ENCODE results near the gene RBM19. TPM values are rescaled to one million over a fixed set of nuclear protein-coding genes. Genes with fewer than 3 reads are reported as not detected.

The RBM19 gene
- total and polyA plus RNA-seq, 4 donors: 7.9 to 18.7 (median 9.0) TPM

- DNase-seq (ENCODE audit: low spot score): no peak
- Histone ChIP-seq H3K4me1 (ENCODE audit: control insufficient read depth in 4 of 4, insufficient read depth in 4 of 4, low read length in 3 of 4) (no peaks in the 10 kb centered on the region), H3K4me3 (ENCODE audit: low read depth in 1 of 3, low read length in 3 of 3) (no peak overlapping the region), H3K36me3 (ENCODE audit: control insufficient read depth in 4 of 4, insufficient read depth in 3 of 4, low read depth in 1 of 4, low read length in 3 of 4) (no peaks in the 10 kb centered on the region), H3K9ac (ENCODE audit: low read depth in 1 of 2, low read length in 2 of 2) (no peak overlapping the region), H3K27ac (ENCODE audit: low read depth in 1 of 2, low read length in 2 of 2) (no peak overlapping the region), H3K27me3 (ENCODE audit: control insufficient read depth in 4 of 4, insufficient read depth in 4 of 4, low read length in 3 of 4) (no peaks in the 10 kb centered on the region), H3K9me3 (ENCODE audit: control insufficient read depth in 4 of 4, low read length in 3 of 4) (no peaks in the 10 kb centered on the region)
- TF ChIP-seq ZBTB33 (IDR thresholded peaks at IDR 0.05): no peak
- no peak for TF ChIP-seq REST (IDR thresholded peaks at IDR 0.05)
- TF ChIP-seq JUND (IDR thresholded peaks at IDR 0.05): no peak
- TF ChIP-seq GABPA (IDR thresholded peaks at IDR 0.05 in 1 of 2, conservative IDR thresholded peaks at IDR 0.05 in 1 of 2): no peak
- no peak for TF ChIP-seq MAX (IDR thresholded peaks at IDR 0.05)
- TF ChIP-seq FOXA1 (IDR thresholded peaks at IDR 0.05): no peak
- WGBS: 97% methylated on average over 12 of the region's 12 CpGs
Observed at GRCh38 chr12:113800201-113800600, 165.9 kb downstream of the RBM19 start.

GRCh38 chr12:113798552-113798951 is 167.6 kb downstream of the RBM19 start:
- Histone ChIP-seq H3K27ac (ENCODE audit: low read depth in 1 of 2, low read length in 2 of 2) (no peak overlapping the region), H3K4me1 (ENCODE audit: control insufficient read depth in 4 of 4, insufficient read depth in 4 of 4, low read length in 3 of 4) (no peaks in the 10 kb centered on the region), H3K36me3 (ENCODE audit: control insufficient read depth in 4 of 4, insufficient read depth in 3 of 4, low read depth in 1 of 4, low read length in 3 of 4) (no peaks in the 10 kb centered on the region), H3K4me3 (ENCODE audit: low read depth in 1 of 3, low read length in 3 of 3) (no peak overlapping the region), H3K9ac (ENCODE audit: low read depth in 1 of 2, low read length in 2 of 2) (no peak overlapping the region), H3K9me3 (ENCODE audit: control insufficient read depth in 4 of 4, low read length in 3 of 4) (no peaks in the 10 kb centered on the region), H3K27me3 (ENCODE audit: control insufficient read depth in 4 of 4, insufficient read depth in 4 of 4, low read length in 3 of 4) (no peaks in the 10 kb centered on the region)
- 91% methylated on average over 14 of the region's 14 CpGs for WGBS
- DNase-seq (ENCODE audit: low spot score): no peak
- no peak for TF ChIP-seq REST (IDR thresholded peaks at IDR 0.05)
- TF ChIP-seq TAF1 (conservative IDR thresholded peaks at IDR 0.05): no peak
- no peak for TF ChIP-seq JUND (IDR thresholded peaks at IDR 0.05)
- no peak for TF ChIP-seq RXRA (IDR thresholded peaks at IDR 0.05)
- TF ChIP-seq SP1 (IDR thresholded peaks at IDR 0.05): no peak
- TF ChIP-seq FOXA1 (IDR thresholded peaks at IDR 0.05): no peak
- TF ChIP-seq EGR1 (IDR thresholded peaks at IDR 0.05; ENCODE audit: low read depth in 2 of 2): no peak
- TF ChIP-seq YY1 (IDR thresholded peaks at IDR 0.05): no peak
- TF ChIP-seq ZBTB33 (IDR thresholded peaks at IDR 0.05): no peak
- TF ChIP-seq CTCF (IDR thresholded peaks at IDR 0.05; ENCODE audit: low read depth, low read length, missing input control): no peak
- no peak for TF ChIP-seq HNF4G (IDR thresholded peaks at IDR 0.05)
- no peak for TF ChIP-seq MAX (IDR thresholded peaks at IDR 0.05)
